Upper lobe of right lung (tissue), 1 donor: ENCODE results near the gene CDH4. TPM values are rescaled to one million over a fixed set of nuclear protein-coding genes. Genes with fewer than 3 reads are reported as not detected.

ENCODE experiments used
- ATAC-seq: fragments of 200-7000 bp; cut with Tn5 transposase; one replicate; pipeline ENCODE4 v1.9.1; 2020; ENCODE audit warnings: mild to moderate bottlenecking, moderate library complexity
- DNase-seq: peaks from one replicate; pipeline ENCODE4 v3.0.0-alpha.2; 2020
- H3K27ac ChIP-seq: fragments of 200-600 bp; one replicate; pipeline ENCODE4 v1.8.0; 2022
- H3K27me3 ChIP-seq: fragments of 200-600 bp; one replicate; pipeline ENCODE4 v1.8.0; 2022; ENCODE audit warnings: mild to moderate bottlenecking
- H3K36me3 ChIP-seq: fragments of 200-600 bp; one replicate; pipeline ENCODE4 v1.8.0; 2022
- H3K4me1 ChIP-seq: fragments of 200-600 bp; one replicate; pipeline ENCODE4 v1.8.0; 2022
- H3K4me3 ChIP-seq: fragments of 200-600 bp; one replicate; pipeline ENCODE4 v1.8.0; 2022; ENCODE audit warnings: mild to moderate bottlenecking
- H3K9me3 ChIP-seq: fragments of 200-600 bp; one replicate; pipeline ENCODE4 v1.8.0; 2022
- intact Hi-C: fragments of 100-400 bp; cut with DNase I; formaldehyde crosslinking; loops from one replicate; pipeline ENCODE4 v1.11.0; 2022
- total RNA-seq: library from RNA; stranded (reverse); fragmentation: NEBNext Ultra II Directional; extraction: Animal tissue kit (Norgen Biotek cat#: 25700); gene quantifications from one replicate; pipeline ENCODE4 v1.2.1, GENCODE V29; 2021
- TF ChIP-seq, protein P1 (sequence below): fragments of 200-600 bp; IDR thresholded peaks from one replicate; pipeline ENCODE4 v1.8.0; 2022; ENCODE audit warnings: antibody characterized with exemption
- donor health status: DM: no; HTN: yes; CAD: no; lungs with severe emphysema.

CDH4 gene
- total RNA-seq, 1 donor from 2014 or later = 0.23 TPM

DNA sequence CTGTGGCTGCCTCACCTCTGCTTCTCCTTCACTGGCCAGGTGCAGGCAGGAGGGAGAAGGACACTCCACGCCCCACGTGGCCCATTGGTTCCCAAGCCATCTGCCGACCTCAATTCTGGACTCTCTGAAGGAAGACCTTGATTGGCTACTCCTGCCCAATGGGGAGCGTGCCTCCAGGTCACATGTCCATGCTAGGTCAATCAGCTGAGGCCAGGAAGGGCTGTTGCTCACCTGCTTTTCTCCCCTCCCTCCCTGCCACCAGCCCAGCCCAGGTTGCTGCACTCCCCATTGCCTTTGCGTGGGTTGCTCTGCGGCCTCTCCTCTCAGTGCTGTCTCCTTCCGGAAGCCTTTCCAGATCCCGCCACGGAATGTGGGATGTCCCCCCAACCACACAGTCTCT is 21.9 kb upstream of the CDH4 start:
- H3K9me3 ChIP-seq = no peaks in the 10 kb centered on the region
- ATAC-seq (no peak), DNase-seq (no peak)
- H3K4me1 ChIP-seq = no peaks in the 10 kb centered on the region
- no peak overlapping the region for H3K4me3 ChIP-seq
- intact Hi-C loops = no loop called here
- TF ChIP-seq, protein P1, sequence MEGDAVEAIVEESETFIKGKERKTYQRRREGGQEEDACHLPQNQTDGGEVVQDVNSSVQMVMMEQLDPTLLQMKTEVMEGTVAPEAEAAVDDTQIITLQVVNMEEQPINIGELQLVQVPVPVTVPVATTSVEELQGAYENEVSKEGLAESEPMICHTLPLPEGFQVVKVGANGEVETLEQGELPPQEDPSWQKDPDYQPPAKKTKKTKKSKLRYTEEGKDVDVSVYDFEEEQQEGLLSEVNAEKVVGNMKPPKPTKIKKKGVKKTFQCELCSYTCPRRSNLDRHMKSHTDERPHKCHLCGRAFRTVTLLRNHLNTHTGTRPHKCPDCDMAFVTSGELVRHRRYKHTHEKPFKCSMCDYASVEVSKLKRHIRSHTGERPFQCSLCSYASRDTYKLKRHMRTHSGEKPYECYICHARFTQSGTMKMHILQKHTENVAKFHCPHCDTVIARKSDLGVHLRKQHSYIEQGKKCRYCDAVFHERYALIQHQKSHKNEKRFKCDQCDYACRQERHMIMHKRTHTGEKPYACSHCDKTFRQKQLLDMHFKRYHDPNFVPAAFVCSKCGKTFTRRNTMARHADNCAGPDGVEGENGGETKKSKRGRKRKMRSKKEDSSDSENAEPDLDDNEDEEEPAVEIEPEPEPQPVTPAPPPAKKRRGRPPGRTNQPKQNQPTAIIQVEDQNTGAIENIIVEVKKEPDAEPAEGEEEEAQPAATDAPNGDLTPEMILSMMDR = no peak
- no peak overlapping the region for H3K27ac ChIP-seq
- no peaks in the 10 kb centered on the region for H3K36me3 ChIP-seq
- H3K27me3 ChIP-seq = peaks cover 7% of the 10 kb centered on the region

DNA sequence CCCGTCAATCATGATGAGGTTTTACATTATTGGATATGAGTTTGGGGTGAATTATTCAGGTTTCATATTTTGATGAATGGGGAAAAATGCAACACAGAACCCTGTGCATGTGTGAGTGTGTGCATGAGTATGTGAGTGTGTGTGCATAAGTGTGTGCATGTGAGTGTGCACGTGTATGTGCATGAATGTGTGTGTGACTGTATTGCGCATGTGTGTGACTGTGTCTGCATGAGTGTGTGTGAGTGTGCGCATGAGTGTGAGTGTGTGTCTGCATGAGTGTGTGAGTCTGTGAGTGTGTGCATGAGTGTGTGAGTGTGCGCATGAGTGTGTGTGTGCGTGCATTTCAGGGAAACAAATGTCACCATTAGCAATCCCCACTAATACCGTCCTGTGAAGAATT is 18.5 kb upstream of the CDH4 start:
- Histone ChIP-seq H3K9me3 (no peaks in the 10 kb centered on the region), H3K36me3 (no peaks in the 10 kb centered on the region), H3K4me1 (no peaks in the 10 kb centered on the region), H3K4me3 (no peak overlapping the region), H3K27me3 (peaks cover 13% of the 10 kb centered on the region), H3K27ac (no peak overlapping the region)
- intact Hi-C loops = no loop called here
- DNase-seq (no peak), ATAC-seq (no peak)
- TF ChIP-seq, protein P1 = no peak

DNA sequence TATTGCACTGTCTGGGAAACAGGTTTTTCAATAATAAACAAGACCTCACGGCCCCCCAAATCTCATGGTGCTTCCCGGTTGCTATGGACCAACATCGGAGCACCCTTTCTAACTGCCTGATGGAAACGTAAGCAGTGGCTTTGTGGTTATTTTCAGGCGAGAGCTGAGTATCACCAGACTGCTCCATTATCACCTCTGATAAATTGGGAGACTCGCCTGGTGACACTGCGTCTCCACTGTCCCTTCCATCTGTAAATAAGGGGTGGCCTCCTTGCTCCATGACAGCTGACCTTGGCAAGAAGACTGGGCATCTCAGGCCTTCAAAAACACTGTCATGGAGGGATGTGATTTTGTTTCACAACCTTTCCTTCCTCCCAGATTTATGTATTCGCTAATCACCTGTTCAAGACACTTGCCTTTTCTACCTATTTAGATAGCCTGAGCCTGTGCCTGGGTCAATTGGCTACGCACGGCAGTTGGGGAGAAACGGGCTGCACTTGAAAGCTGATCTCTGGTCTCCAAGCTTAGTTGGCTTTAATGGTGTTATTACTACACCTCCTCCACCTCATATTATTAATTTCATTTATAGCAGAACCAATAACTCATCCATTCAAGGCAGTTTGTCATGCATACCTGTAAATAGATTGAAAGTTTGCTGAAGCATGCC is 17.7 kb upstream of the CDH4 start:
- no peaks in the 10 kb centered on the region for H3K36me3 ChIP-seq
- peaks cover 15% of the 10 kb centered on the region for H3K27me3 ChIP-seq
- no peak overlapping the region for H3K4me3 ChIP-seq
- ATAC-seq (no peak), DNase-seq (no peak)
- H3K27ac ChIP-seq = no peak overlapping the region
- H3K9me3 ChIP-seq = no peaks in the 10 kb centered on the region
- TF ChIP-seq, protein P1 = no peak
- intact Hi-C loops = no loop called here
- no peaks in the 10 kb centered on the region for H3K4me1 ChIP-seq

DNA sequence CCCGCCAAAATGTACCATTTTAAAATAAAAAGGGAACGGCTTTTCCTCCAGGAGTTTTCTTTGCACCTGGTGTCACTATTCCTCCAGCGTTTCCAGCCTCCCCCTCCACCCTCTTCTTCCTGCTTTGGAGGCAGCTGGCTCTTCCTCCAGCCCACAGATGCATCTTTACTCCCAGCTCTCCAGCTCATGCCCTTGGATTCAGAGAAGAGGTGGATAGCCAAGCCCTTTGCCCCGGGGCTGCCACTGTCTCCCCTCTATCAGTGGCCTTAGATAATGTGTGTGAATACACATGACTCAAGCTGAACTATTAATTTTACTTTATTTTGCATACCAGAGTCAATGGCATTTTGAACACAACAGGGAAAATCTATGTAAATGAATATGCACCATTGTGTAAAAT is 15.3 kb upstream of the CDH4 start:
- no peak overlapping the region for H3K27ac ChIP-seq
- no peak overlapping the region for H3K4me3 ChIP-seq
- H3K9me3 ChIP-seq = no peaks in the 10 kb centered on the region
- no peaks in the 10 kb centered on the region for H3K36me3 ChIP-seq
- H3K4me1 ChIP-seq = no peaks in the 10 kb centered on the region
- TF ChIP-seq, protein P1 = no peak
- intact Hi-C loops = no loop called here
- DNase-seq (no peak), ATAC-seq (no peak)
- peaks cover 18% of the 10 kb centered on the region for H3K27me3 ChIP-seq

DNA sequence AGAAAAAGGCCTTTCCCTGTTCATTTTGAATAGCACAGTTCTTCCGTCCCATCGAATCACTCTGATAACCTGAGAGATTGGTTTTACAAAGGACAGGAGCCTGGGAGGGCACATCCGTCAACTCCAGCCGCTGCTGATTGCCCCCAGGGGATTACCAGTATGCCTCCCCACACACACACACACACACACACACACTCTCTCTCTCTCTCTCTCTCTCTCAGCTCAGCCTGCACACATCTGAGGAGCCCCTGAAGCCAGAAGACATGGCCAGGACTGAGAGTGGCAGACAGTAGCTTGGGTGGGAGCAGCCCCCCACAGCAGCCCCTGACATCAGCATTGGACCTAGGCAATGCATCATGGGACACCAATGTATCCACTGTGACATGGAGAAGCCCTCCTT is 13.2 kb upstream of the CDH4 start:
- H3K36me3 ChIP-seq = no peaks in the 10 kb centered on the region
- no peaks in the 10 kb centered on the region for H3K9me3 ChIP-seq
- intact Hi-C loops = no loop called here
- H3K4me1 ChIP-seq = no peaks in the 10 kb centered on the region
- H3K27me3 ChIP-seq = peaks cover 18% of the 10 kb centered on the region
- H3K4me3 ChIP-seq = no peak overlapping the region
- DNase-seq (no peak), ATAC-seq (no peak)
- no peak overlapping the region for H3K27ac ChIP-seq
- TF ChIP-seq, protein P1 = no peak

DNA sequence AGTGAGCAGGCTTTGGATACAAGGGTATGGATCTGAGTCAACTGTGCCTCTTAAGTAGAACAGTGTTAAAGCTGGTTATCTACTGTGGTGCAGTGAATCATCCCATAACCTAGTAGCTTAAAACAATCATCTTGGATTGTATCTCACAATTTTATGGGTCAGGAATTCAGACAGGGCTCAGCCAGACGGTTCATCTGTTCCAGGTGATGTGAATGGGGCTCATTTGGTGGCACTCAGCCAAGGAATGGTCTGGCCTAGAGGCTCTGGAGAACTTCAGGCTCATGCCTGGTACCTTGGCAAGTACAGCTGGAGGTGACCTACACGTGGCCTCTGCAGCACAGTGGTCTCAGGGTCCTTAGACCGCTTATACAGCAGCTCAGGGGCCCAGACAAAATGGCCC is 11.2 kb upstream of the CDH4 start:
- Histone ChIP-seq H3K27ac (no peak overlapping the region), H3K27me3 (peaks cover 11% of the 10 kb centered on the region), H3K4me1 (no peaks in the 10 kb centered on the region), H3K4me3 (no peak overlapping the region), H3K9me3 (no peaks in the 10 kb centered on the region), H3K36me3 (no peaks in the 10 kb centered on the region)
- TF ChIP-seq, protein P1 = no peak
- ATAC-seq (no peak), DNase-seq (no peak)
- intact Hi-C loops = no loop called here
